SK-N-MC (cell line): ENCODE data around the gene EPC2.
A peak's percentile ranks its signal among the peaks of the same experiment; 100 is the strongest.

Experiments used
- DNase-seq: peaks from one replicate; pipeline ENCODE4 v3.0.0-alpha.2; 2011; ENCODE audit warnings: low read depth, low spot score
- H3K27ac ChIP-seq: fragments of 200-600 bp; sonication (generic); 2 replicates; pipeline ENCODE4 v1.5.1; 2016; ENCODE audit warnings: mixed run types
- H3K36me3 ChIP-seq: fragments of 200-600 bp; sonication (generic); 2 replicates; pipeline ENCODE4 v1.6.1; 2017; ENCODE audit warnings: antibody characterized with exemption, low read length, mixed read lengths; ENCODE audit not compliant: insufficient read depth
- H3K4me3 ChIP-seq: fragments of 200-600 bp; sonication (generic); 2 replicates; pipeline ENCODE4 v1.5.1; 2016
- H3K9ac ChIP-seq: fragments of 200-600 bp; sonication (generic); 2 replicates; pipeline ENCODE4 v1.8.0; 2017; ENCODE audit warnings: mixed run types, mixed read lengths; ENCODE audit not compliant: insufficient read length
- H3K9me3 ChIP-seq: fragments of 200-600 bp; sonication (generic); 2 replicates; pipeline ENCODE4 v1.6.1; 2017; ENCODE audit warnings: low read depth, mild to moderate bottlenecking, antibody characterized with exemption, low read length, moderate library complexity, mixed read lengths
- EZH2 ChIP-seq: fragments of 200-600 bp; sonication (generic); IDR thresholded peaks from one replicate; pipeline ENCODE4 v1.6.1; 2017; ENCODE audit warnings: antibody characterized with exemption
- FOXP2 ChIP-seq: optimal IDR thresholded peaks from 2 replicates; pipeline ENCODE3; 2011; ENCODE audit warnings: mild to moderate bottlenecking, moderate library complexity; ENCODE audit not compliant: insufficient read depth; ENCODE audit errors: extremely low read length, control extremely low read depth
- POLR2AphosphoS5 ChIP-seq: IDR thresholded peaks from 2 replicates; pipeline ENCODE4 v1.6.1; 2012; ENCODE audit warnings: mild to moderate bottlenecking, low read depth, low read length, borderline replicate concordance

The EPC2 gene

DNA sequence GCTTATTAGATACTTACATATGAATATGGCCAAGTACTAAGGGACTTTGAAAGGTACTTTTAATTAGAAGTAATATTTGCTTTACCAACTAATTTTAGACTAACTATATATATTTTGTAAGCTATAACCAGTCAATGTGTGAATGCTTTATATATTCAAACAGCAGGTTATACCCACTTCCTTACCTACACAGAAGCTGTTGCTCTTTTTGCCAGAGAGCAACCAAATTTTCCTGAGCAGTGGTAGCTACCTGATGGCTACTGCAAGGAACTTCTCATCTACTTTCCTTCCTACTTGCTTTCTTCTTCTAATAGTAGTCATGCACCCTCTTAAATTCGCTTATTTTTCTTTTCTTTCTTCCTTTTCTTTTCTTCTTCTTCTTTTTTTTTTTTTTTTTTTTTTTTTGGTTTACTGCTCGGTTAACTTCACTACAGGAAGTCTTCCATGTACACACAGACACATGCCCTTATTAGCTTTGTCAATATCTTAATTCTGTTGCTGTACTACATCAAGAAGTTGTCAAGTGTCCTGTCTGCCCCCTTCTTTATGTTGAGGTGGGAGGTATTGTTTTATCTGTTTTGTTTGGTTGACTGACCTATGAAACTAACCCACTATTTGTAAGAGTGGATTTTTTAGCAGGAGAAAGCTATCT, 95.0 kb downstream of the EPC2 start:
- TF ChIP-seq FOXP2 (no peak), EZH2 (no peak), POLR2AphosphoS5 (no peak)
- no peak overlapping the region for H3K4me3 ChIP-seq
- no peaks in the 10 kb centered on the region for H3K9me3 ChIP-seq
- H3K27ac ChIP-seq, result no peak overlapping the region
- H3K36me3 ChIP-seq, result no peaks in the 10 kb centered on the region
- no peak for DNase-seq
- H3K9ac ChIP-seq, result no peak overlapping the region

DNA sequence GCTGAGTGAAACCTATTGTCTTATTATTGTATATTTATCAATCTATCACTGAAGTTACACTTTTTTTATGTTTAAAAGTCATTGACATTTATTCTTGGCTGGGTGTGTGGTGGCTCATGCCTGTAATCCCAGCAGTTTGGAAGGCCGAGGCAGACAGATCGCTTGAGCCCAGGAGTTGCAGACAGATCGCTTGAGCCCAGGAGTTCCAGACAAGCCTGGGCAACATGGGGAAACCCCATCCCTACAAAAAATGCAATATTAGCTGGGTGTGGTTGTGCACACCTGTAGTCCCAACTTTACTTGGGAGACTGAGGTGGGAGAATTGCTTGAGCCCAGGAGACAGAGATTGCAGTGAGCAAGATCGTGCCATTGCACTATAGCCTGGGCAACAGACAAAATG, 97.8 kb downstream of the EPC2 start:
- TF ChIP-seq FOXP2 (no peak), EZH2 (no peak), POLR2AphosphoS5 (no peak)
- H3K9ac ChIP-seq, result no peak overlapping the region
- H3K9me3 ChIP-seq, result no peaks in the 10 kb centered on the region
- no peak overlapping the region for H3K4me3 ChIP-seq
- no peaks in the 10 kb centered on the region for H3K36me3 ChIP-seq
- H3K27ac ChIP-seq, result no peak overlapping the region
- no peak for DNase-seq

DNA sequence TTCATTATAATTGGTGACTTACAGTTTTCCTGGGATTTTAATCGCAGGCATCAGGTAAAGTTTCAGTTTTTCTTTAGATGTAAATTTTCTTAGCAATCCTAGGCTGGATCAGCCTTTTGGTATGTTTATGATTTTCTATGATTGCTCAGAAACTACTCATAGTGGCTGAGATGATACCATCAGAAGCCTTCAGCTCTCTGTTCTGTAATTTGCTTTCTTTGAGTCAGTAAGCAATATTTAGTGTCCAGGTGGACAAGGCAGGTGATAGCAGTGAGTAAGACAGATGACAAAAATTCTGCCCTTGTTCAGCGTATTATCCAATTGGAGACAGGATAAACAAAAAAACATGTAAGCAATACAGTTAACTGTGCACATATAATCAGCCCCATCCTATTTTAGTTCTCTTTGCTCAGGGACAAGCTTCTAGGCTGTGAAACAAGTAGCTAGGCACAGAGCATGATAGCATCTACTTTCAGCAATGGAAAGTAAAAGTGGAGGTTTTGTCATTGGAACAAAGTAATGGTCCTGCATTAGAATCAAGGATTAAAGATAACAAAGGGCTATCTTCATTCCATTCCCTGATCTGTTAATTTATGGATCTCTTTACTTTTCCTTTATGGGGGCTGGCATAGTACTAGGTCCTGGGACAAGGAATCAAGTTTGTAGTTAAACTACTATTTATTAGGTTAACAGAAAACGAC, 100.8 kb downstream of the EPC2 start:
- no peak for DNase-seq
- Histone ChIP-seq H3K9me3 (no peaks in the 10 kb centered on the region), H3K36me3 (no peaks in the 10 kb centered on the region), H3K9ac (no peak overlapping the region), H3K27ac (no peak overlapping the region), H3K4me3 (no peak overlapping the region)
- TF ChIP-seq FOXP2 (no peak), POLR2AphosphoS5 (no peak), EZH2 (no peak)

DNA sequence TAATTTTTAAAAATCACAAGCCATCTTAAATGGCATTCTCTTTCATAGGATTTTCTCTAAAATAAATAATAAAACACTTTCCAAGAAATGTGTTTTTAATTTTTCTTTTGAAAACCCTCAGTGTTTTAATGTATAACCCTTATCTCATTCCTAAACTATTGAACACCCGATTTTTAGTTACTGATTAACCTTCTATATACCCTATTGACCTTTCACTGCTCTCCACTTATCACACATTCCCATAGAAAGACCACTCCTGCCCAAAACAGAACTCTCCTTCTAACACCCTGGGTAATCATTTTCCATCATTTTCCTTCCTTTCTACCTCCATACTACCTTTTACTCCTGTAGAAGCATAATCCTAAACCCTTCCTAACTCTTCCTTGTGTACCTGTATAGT, 102.4 kb downstream of the EPC2 start:
- H3K9ac ChIP-seq, result no peak overlapping the region
- H3K9me3 ChIP-seq, result no peaks in the 10 kb centered on the region
- no peak overlapping the region for H3K4me3 ChIP-seq
- no peak for TF ChIP-seq FOXP2
- no peak for TF ChIP-seq EZH2
- no peak for TF ChIP-seq POLR2AphosphoS5
- 0 out of 2 replicates have a peak, but pooled peaks cover 3% of the 10 kb centered on the region for H3K36me3 ChIP-seq
- H3K27ac ChIP-seq, result no peak overlapping the region
- DNase-seq, result no peak

DNA sequence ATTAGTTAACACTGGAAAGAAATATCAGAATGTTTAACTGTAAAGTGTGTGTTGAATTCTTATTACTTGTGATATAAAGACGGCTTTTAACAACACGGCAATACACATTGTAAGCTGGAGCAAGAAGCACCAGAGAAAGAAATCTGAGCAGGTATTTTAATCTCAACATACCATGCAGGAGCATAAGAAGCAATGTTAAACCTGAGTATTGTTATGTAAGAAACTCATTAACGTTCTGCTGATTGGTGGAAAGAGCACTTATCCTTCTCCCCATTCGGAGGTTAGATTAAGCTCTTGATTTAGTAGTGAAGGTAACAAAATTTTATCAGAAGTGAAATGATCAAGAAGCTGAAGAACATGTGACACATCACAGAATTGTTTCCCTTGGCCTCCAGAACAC, 107.4 kb downstream of the EPC2 start:
- TF ChIP-seq FOXP2 (no peak), EZH2 (no peak), POLR2AphosphoS5 (no peak)
- 0 out of 2 replicates have a peak, but pooled peaks cover 10% of the 10 kb centered on the region for H3K36me3 ChIP-seq
- no peaks in the 10 kb centered on the region for H3K9me3 ChIP-seq
- no peak overlapping the region for H3K4me3 ChIP-seq
- H3K27ac ChIP-seq, result no peak overlapping the region
- no peak for DNase-seq
- no peak overlapping the region for H3K9ac ChIP-seq

DNA sequence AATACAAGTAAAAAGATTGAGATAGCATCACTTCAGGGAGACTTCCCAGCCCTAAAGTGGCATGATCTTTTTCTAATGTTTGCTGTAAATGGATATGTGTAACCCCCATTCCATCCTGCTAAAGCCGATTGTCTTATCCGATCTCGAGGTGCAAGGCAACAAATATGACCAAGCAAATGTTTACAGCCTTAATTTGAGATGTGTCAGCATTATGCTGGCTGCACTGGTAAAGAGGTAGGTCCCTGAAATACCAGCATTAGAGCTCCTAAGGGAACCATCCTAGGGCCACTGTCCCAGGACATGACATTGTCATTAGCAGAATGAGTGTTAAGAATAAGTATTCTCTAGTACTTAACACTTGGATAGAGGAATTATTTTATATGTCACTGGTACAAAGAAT, 108.4 kb downstream of the EPC2 start:
- TF ChIP-seq EZH2 (no peak), FOXP2 (no peak), POLR2AphosphoS5 (no peak)
- Histone ChIP-seq H3K9me3 (no peaks in the 10 kb centered on the region), H3K4me3 (no peak overlapping the region), H3K27ac (no peak overlapping the region), H3K36me3 (0 out of 2 replicates have a peak, but pooled peaks cover 10% of the 10 kb centered on the region), H3K9ac (no peak overlapping the region)
- no peak for DNase-seq

DNA sequence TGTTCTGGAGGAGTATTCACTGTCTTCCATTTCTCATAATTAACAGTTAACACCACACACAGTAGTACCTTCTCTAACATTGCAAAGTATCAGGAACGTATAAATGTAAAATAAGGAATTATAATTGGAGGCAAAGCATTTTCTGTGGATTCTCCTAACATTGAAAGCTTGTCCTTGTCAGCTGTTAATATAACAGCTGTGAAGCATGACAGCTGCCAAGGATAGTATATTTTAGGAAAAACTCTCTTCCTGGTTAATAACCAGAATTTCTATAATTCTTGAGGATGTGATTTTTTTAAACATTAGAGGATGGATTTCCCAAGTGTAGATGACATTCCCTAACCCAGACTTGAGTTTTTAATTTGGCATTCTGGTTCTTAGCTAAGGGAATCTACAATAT, 110.3 kb downstream of the EPC2 start:
- Histone ChIP-seq H3K9me3 (no peaks in the 10 kb centered on the region), H3K27ac (no peak overlapping the region), H3K36me3 (0 out of 2 replicates have a peak, but pooled peaks cover 10% of the 10 kb centered on the region), H3K9ac (no peak overlapping the region), H3K4me3 (no peak overlapping the region)
- no peak for TF ChIP-seq POLR2AphosphoS5
- no peak for TF ChIP-seq EZH2
- no peak for TF ChIP-seq FOXP2
- DNase-seq, result no peak

DNA sequence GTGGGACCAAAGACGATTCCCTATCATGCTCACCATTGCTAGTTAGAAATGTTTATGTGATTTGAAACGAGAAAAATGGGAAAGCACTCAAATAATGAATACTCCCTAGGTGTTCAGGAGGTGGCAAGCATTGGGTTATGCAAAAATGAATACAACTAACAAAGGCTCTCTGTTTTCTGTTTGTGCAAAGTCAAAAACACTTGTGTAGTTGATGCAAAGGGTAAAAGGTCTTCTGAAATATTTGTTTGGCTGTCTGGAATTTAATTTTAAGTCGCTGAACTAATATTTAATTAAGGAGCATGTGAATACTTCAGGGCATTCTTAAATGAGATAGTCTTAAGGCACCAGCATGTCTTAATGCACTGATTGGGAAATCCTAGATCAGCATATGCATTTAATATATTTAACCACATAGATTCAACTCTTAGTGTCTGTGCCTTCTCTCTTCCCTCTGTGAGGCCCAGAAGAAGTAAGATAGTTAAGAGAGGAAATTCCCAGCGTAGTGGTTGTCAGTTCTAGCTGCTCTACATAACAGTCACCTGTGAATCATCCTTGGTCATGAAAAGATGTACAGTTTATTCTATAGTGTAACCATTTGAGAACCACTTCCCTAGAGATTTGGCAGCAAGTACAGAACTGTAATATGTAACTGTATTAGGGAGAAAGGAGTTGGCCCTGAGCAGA, 111.9 kb downstream of the EPC2 start:
- DNase-seq, result peak; percentile 52
- Histone ChIP-seq H3K9me3 (no peaks in the 10 kb centered on the region), H3K36me3 (0 out of 2 replicates have a peak, but pooled peaks cover 10% of the 10 kb centered on the region), H3K9ac (no peak overlapping the region), H3K4me3 (no peak overlapping the region), H3K27ac (no peak overlapping the region)
- TF ChIP-seq EZH2 (no peak), POLR2AphosphoS5 (no peak), FOXP2 (no peak)
